Activated CD8-positive, alpha-beta T cell treated with anti-CD3 and anti-CD28 coated beads, Interleukin-2, amount 10 ng/mL, durations not matched to agents 7 days and 5 days (primary cell): Measurements from ENCODE around the gene HIVEP3. TPM values are rescaled to one million over a fixed set of nuclear protein-coding genes. Genes with fewer than 3 reads are reported as not detected.
"Not testable (repeated sequence)": the region's sequence is repeated elsewhere in the genome, so short reads cannot be mapped to it uniquely, and the experiment has no call there.

Source experiments
- ATAC-seq: fragments of 150-1000 bp; cut with Tn5 transposase; one replicate; pipeline ENCODE4 v1.10.0; 2021; ENCODE audit warnings: moderate library complexity
- CTCF ChIA-PET: fragments of 350-600 bp; sonication (Branson Sonifier 250); formaldehyde crosslinking; loops from one replicate; lab custom pipeline; 2021; ENCODE audit warnings: antibody characterized with exemption; lab: Charles Lee
- POLR2A ChIA-PET: fragments of 350-600 bp; sonication (Branson Sonifier 250); formaldehyde crosslinking; loops from one replicate; lab custom pipeline; 2021; ENCODE audit warnings: antibody characterized with exemption; lab: Charles Lee
- DNase-seq: peaks from one replicate; pipeline ENCODE4 v3.0.0-alpha.2; 2020
- H3K27ac Mint-ChIP-seq: one replicate; pipeline ENCODE4 v1.8.0; 2021; ENCODE audit warnings: mild to moderate bottlenecking, mixed read lengths
- H3K27me3 Mint-ChIP-seq: one replicate; pipeline ENCODE4 v1.8.0; 2021; ENCODE audit warnings: low read depth, mixed read lengths
- H3K36me3 Mint-ChIP-seq: one replicate; pipeline ENCODE4 v1.8.0; 2021; ENCODE audit warnings: low read depth, mixed read lengths
- H3K4me1 Mint-ChIP-seq: one replicate; pipeline ENCODE4 v1.8.0; 2021; ENCODE audit warnings: low read depth, mixed read lengths
- H3K4me3 Mint-ChIP-seq: one replicate; pipeline ENCODE4 v1.8.0; 2021; ENCODE audit warnings: mild to moderate bottlenecking, mixed read lengths
- H3K9me3 Mint-ChIP-seq: one replicate; pipeline ENCODE4 v1.8.0; 2022; ENCODE audit warnings: mixed read lengths; ENCODE audit not compliant: insufficient read depth
- total RNA-seq, 2 experiments: library from RNA; stranded (reverse); gene quantifications; one replicate each; pipeline ENCODE4 v1.2.3, GENCODE V29; 2021

The HIVEP3 gene
- total RNA-seq, 2 experiments from 2014 or later = 10.8 to 11.8 TPM

GRCh38 chr1:41945946-41946345, 27.2 kb upstream of the HIVEP3 start:
- H3K36me3 Mint-ChIP-seq, H3K4me1 Mint-ChIP-seq, POLR2A ChIA-PET, H3K27ac Mint-ChIP-seq, H3K27me3 Mint-ChIP-seq, CTCF ChIA-PET, ATAC-seq, H3K4me3 Mint-ChIP-seq, DNase-seq: not testable (repeated sequence)
- peaks cover 26% of the 10 kb centered on the region for H3K9me3 Mint-ChIP-seq

- H3K4me3 Mint-ChIP-seq = no peak overlapping the region
- ATAC-seq (no peak), DNase-seq (no peak)
- H3K27ac Mint-ChIP-seq = no peak overlapping the region
- H3K4me1 Mint-ChIP-seq = no peaks in the 10 kb centered on the region
- no peaks in the 10 kb centered on the region for H3K27me3 Mint-ChIP-seq
- ChIA-PET POLR2A (no interaction called here), CTCF (interaction anchor here (0.9 kb wide), 1 partner anchor 18 kb away, joined by 3 read pairs; no protein-coding TSS in a partner anchor)
- H3K36me3 Mint-ChIP-seq = no peaks in the 10 kb centered on the region
- H3K9me3 Mint-ChIP-seq = peaks cover 9% of the 10 kb centered on the region
Observed at GRCh38 chr1:41943717-41944116, 25.0 kb upstream of the HIVEP3 start.

- H3K4me1 Mint-ChIP-seq = no peaks in the 10 kb centered on the region
- ChIA-PET CTCF (no interaction called here), POLR2A (no interaction called here)
- ATAC-seq (no peak), DNase-seq (no peak)
- H3K4me3 Mint-ChIP-seq = no peak overlapping the region
- H3K9me3 Mint-ChIP-seq = peaks cover 9% of the 10 kb centered on the region
- no peaks in the 10 kb centered on the region for H3K36me3 Mint-ChIP-seq
- no peak overlapping the region for H3K27ac Mint-ChIP-seq
- no peaks in the 10 kb centered on the region for H3K27me3 Mint-ChIP-seq
Observed at GRCh38 chr1:41942278-41942677, 23.6 kb upstream of the HIVEP3 start.

GRCh38 chr1:41941381-41941780, 22.7 kb upstream of the HIVEP3 start:
- ChIA-PET CTCF (interaction anchor here (0.6 kb wide), 1 partner anchor 175 kb away, joined by 3 read pairs; no protein-coding TSS in a partner anchor), POLR2A (no interaction called here)
- H3K36me3 Mint-ChIP-seq = no peaks in the 10 kb centered on the region
- no peaks in the 10 kb centered on the region for H3K4me1 Mint-ChIP-seq
- H3K27me3 Mint-ChIP-seq = no peaks in the 10 kb centered on the region
- H3K4me3 Mint-ChIP-seq = no peak overlapping the region
- H3K27ac Mint-ChIP-seq = no peak overlapping the region
- no peak for ATAC-seq
- peaks cover 9% of the 10 kb centered on the region for H3K9me3 Mint-ChIP-seq
- no peak for DNase-seq

GRCh38 chr1:41939194-41939593, 20.5 kb upstream of the HIVEP3 start:
- Mint-ChIP-seq H3K27me3 (no peaks in the 10 kb centered on the region), H3K4me1 (peaks cover 2% of the 10 kb centered on the region), H3K4me3 (no peak overlapping the region), H3K9me3 (peaks cover 9% of the 10 kb centered on the region), H3K27ac (no peak overlapping the region), H3K36me3 (no peaks in the 10 kb centered on the region)
- ChIA-PET POLR2A (no interaction called here), CTCF (interaction anchor here (1.2 kb wide), 1 partner anchor 361 kb away, joined by 3 read pairs; no protein-coding TSS in a partner anchor)
- no peak for DNase-seq
- ATAC-seq = no peak

GRCh38 chr1:41936107-41936506, 17.4 kb upstream of the HIVEP3 start:
- Mint-ChIP-seq H3K4me1 (peaks cover 2% of the 10 kb centered on the region), H3K4me3 (no peak overlapping the region), H3K36me3 (no peaks in the 10 kb centered on the region), H3K27ac (no peak overlapping the region), H3K9me3 (no peaks in the 10 kb centered on the region), H3K27me3 (peaks cover 7% of the 10 kb centered on the region)
- ChIA-PET CTCF (interaction anchor here (1.0 kb wide), 1 partner anchor 363 kb away, joined by 3 read pairs; no protein-coding TSS in a partner anchor), POLR2A (no interaction called here)
- ATAC-seq (no peak), DNase-seq (no peak)

GRCh38 chr1:41935226-41935625, 16.5 kb upstream of the HIVEP3 start:
- H3K27me3 Mint-ChIP-seq = peaks cover 8% of the 10 kb centered on the region
- POLR2A ChIA-PET = no interaction called here
- peaks cover 2% of the 10 kb centered on the region for H3K4me1 Mint-ChIP-seq
- no peaks in the 10 kb centered on the region for H3K36me3 Mint-ChIP-seq
- CTCF ChIA-PET = no interaction called here
- DNase-seq (no peak), ATAC-seq (no peak)
- H3K4me3 Mint-ChIP-seq = no peak overlapping the region
- H3K27ac Mint-ChIP-seq = no peak overlapping the region
- H3K9me3 Mint-ChIP-seq = no peaks in the 10 kb centered on the region

GRCh38 chr1:41933106-41933505, 14.4 kb upstream of the HIVEP3 start:
- Mint-ChIP-seq H3K4me1 (peaks cover 2% of the 10 kb centered on the region), H3K27me3 (peaks cover 14% of the 10 kb centered on the region), H3K36me3 (no peaks in the 10 kb centered on the region), H3K4me3 (no peak overlapping the region), H3K27ac (no peak overlapping the region), H3K9me3 (no peaks in the 10 kb centered on the region)
- ChIA-PET POLR2A (no interaction called here), CTCF (no interaction called here)
- DNase-seq = no peak
- no peak for ATAC-seq

- Mint-ChIP-seq H3K4me3 (no peak overlapping the region), H3K27ac (no peak overlapping the region), H3K9me3 (no peaks in the 10 kb centered on the region), H3K36me3 (no peaks in the 10 kb centered on the region), H3K4me1 (peaks cover 2% of the 10 kb centered on the region), H3K27me3 (peaks cover 14% of the 10 kb centered on the region)
- CTCF ChIA-PET = no interaction called here
- ATAC-seq = no peak
- POLR2A ChIA-PET = no interaction called here
- no peak for DNase-seq
Observed at GRCh38 chr1:41931578-41931977, 12.9 kb upstream of the HIVEP3 start.

GRCh38 chr1:41927118-41927517, 8.4 kb upstream of the HIVEP3 start:
- H3K27me3 Mint-ChIP-seq = peaks cover 13% of the 10 kb centered on the region
- no peaks in the 10 kb centered on the region for H3K36me3 Mint-ChIP-seq
- no peaks in the 10 kb centered on the region for H3K9me3 Mint-ChIP-seq
- ChIA-PET POLR2A (no interaction called here), CTCF (interaction anchor here (1.6 to 3.1 kb wide), 2 partner anchors 35 to 353 kb away, joined by 6 to 10 read pairs; no protein-coding TSS in a partner anchor)
- DNase-seq (no peak), ATAC-seq (no peak)
- H3K27ac Mint-ChIP-seq = no peak overlapping the region
- H3K4me1 Mint-ChIP-seq = no peaks in the 10 kb centered on the region
- H3K4me3 Mint-ChIP-seq = no peak overlapping the region

GRCh38 chr1:41925712-41926111, 7.0 kb upstream of the HIVEP3 start:
- POLR2A ChIA-PET = no interaction called here
- H3K4me3 Mint-ChIP-seq = no peak overlapping the region
- ATAC-seq = no peak

GRCh38 chr1:41924911-41925310, 6.2 kb upstream of the HIVEP3 start:
- no peak for ATAC-seq
- Mint-ChIP-seq H3K9me3 (peaks cover 4% of the 10 kb centered on the region), H3K36me3 (peaks cover 3% of the 10 kb centered on the region), H3K27me3 (peaks cover 16% of the 10 kb centered on the region), H3K4me3 (no peak overlapping the region), H3K27ac (no peak overlapping the region), H3K4me1 (peaks cover 10% of the 10 kb centered on the region)
- CTCF ChIA-PET = no interaction called here
- no peak for DNase-seq
- POLR2A ChIA-PET = no interaction called here

More at GRCh38 chr1:41925712-41926111, 7.0 kb upstream of the HIVEP3 start:
- peaks cover 4% of the 10 kb centered on the region for H3K9me3 Mint-ChIP-seq
- H3K27ac Mint-ChIP-seq = no peak overlapping the region
- peaks cover 19% of the 10 kb centered on the region for H3K27me3 Mint-ChIP-seq
- peaks cover 3% of the 10 kb centered on the region for H3K4me1 Mint-ChIP-seq
- DNase-seq = no peak
- peaks cover 3% of the 10 kb centered on the region for H3K36me3 Mint-ChIP-seq
- CTCF ChIA-PET = interaction anchor here (1.0 to 3.1 kb wide), 3 partner anchors 17 to 352 kb away, joined by 3 to 10 read pairs (median 6); no protein-coding TSS in a partner anchor
